AML-193 (cell line): ENCODE measurements around the gene GRK1.
"Not testable (repeated sequence)": the region's sequence is repeated elsewhere in the genome, so short reads cannot be mapped to it uniquely, and the experiment has no call there.

Source experiments
- DNase-seq, 2 experiments: peaks; one replicate each; lab custom pipeline; 2025; lab: John Stamatoyannopoulos, UW

The GRK1 gene

DNA sequence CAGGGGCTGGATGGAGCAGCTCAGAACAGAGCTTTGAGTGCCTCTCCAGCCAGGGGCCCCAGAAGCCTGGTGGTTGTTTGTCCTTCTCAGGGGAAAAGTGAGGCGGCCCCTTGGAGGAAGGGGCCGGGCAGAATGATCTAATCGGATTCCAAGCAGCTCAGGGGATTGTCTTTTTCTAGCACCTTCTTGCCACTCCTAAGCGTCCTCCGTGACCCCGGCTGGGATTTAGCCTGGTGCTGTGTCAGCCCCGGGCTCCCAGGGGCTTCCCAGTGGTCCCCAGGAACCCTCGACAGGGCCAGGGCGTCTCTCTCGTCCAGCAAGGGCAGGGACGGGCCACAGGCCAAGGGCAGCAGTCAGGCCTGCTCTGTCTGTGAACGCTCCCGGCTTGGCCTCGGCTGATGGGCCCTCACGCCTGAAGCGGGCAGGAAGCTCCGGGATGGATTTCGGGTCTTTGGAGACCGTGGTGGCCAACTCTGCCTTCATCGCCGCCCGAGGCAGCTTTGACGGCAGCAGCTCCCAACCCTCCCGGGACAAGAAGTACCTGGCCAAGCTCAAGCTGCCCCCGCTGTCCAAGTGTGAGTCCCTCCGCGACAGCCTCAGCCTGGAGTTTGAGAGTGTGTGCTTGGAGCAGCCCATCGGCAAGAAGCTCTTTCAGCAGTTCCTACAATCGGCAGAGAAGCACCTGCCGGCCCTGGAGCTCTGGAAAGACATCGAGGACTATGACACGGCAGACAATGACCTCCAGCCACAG is at the start of gene GRK1:
TSS of gene GRK1 (plus strand) at position 269 of the 751 bp plus-strand sequence. CDS start at position 437, 168 bp downstream.
- DNase-seq: no peak

DNA sequence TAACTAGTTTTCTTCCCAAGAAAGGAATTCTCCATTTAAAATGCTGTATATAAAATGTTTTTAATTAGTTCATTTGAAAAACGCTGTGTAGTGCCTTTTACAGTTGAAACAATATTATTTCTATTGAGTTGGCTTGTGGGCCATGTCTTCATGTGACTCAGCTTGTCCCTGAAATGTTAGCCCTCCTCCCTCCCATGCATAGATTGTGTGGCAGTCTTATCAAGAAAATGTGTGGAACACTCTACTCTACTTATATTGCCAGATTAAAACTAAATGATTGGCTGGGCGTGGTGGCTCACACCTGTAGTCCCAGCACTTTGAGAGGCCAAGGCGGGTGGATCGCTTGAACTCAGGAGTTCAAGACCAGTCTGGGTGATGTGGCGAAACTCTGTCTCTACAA is 49.1 kb upstream of the GRK1 start:
- DNase-seq: no peak

DNA sequence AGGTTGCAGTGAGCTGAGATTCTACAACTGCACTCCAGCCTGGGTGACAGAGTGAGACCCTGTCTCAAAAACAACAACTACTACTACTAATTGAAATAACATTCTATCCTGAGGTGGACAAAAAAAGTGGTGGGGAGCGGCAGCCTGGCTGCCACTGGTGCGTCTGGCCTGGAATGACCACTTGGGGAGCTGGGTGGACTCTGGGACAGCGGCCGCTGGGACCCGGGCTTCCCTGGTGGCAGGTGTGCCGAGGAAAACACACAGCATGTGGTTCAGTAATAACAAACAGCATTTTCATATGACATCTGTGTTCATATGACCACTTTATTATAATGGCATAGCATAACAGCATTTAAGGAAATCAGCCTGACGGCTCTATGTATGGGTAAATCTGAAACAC is 48.6 kb upstream of the GRK1 start:
- no peak for DNase-seq

DNA sequence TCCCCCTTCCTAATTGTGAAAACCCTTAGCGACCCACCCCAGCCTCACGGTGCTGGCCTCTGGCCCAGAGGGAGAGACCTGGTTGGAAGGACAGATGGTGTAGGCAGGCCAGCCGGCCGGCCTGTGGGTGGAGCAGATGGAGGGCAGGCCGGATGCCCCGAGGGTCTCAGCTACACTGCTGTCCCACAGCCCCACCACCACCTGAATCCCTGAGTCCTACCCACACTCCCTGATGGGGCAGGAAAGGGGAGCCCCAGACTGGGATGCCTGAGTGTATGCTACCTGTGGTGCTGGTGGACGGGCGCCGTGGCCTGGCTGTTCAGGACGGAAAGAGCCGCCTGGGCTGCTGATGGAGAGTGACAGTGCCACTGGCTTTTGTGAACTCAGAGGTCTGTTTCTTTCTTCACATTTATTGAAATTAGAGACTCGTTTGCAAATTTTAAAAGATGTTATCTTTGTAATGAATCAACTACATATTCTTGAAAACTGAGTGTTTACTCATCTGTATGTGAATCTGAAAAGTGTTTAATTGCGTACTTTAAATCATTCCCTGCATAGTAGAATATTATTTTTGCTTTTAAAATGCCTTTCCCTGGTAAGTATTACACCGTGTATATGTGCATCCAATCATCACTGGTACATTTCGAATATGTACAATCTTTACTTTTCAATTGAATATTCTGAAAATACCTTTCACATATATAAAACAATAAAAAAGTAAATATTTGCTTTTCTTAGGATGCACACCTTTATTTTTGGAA is 46.8 kb upstream of the GRK1 start:
- DNase-seq: no peak

DNA sequence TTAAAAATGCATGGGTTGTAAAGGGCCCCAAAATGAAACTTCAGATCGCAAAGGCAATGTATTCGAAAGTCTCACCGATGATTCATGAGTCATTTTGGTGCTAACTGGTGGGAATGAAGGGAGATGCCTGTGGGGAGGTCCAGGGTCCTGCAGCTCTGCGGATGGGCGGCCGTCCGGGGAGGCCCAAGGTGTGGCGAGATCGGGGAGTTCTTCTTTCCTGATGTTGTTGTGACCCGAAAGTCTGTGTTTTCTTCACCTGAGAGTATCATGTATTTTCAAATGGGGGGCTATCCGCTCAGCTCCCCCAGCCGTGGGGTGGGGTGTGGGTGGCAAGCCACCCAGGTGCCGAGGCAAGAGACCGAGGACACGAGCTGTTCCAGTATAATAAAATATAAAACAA is 46.0 kb upstream of the GRK1 start:
- no peak for DNase-seq

DNA sequence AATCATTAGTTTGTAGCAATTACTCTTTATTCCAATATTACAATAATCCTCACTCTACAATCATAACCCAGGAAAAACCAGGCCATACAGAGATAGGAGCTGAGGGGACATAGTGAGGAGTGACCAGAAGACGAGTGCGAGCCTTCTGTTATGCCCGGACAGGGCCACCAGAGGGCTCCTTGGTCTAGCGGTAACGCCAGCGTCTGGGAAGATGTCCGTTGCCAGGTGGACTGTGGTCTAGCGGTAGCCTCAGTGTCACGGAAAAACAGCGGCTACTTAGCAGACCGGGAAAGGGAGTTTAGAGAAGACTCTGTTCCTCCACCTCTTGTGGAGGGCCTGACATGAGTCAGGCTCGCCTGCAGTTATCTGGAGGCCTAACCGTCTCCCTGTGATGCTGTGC is 45.5 kb upstream of the GRK1 start:
- not testable (repeated sequence) for DNase-seq

DNA sequence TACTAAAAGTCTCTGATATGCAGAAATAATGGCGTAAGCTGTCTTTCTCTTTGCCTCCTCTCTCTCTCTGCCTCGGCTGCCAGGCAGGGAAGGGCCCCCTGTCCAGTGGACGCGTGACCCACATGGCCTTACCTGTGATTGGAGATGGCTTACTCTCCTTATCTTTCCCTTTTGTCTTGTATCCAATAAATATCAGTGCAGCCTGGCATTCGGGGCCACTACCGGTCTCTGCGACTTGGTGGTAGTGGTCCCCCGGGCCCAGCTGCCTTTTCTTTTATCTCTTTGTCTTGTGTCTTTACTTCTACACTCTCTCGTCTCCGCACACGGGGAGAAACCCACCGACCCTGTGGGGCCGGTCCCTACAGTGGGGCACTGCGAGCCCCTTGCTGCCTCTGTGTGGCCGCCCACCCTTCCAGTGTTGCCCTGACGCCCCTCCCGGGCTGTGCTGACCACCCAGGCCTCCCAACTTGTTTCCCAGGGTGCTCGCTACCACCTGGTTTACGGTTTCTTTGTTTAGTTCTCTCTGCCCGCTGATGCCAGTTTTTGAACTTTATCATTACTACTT is 45.0 kb upstream of the GRK1 start:
- not testable (repeated sequence) for DNase-seq

DNA sequence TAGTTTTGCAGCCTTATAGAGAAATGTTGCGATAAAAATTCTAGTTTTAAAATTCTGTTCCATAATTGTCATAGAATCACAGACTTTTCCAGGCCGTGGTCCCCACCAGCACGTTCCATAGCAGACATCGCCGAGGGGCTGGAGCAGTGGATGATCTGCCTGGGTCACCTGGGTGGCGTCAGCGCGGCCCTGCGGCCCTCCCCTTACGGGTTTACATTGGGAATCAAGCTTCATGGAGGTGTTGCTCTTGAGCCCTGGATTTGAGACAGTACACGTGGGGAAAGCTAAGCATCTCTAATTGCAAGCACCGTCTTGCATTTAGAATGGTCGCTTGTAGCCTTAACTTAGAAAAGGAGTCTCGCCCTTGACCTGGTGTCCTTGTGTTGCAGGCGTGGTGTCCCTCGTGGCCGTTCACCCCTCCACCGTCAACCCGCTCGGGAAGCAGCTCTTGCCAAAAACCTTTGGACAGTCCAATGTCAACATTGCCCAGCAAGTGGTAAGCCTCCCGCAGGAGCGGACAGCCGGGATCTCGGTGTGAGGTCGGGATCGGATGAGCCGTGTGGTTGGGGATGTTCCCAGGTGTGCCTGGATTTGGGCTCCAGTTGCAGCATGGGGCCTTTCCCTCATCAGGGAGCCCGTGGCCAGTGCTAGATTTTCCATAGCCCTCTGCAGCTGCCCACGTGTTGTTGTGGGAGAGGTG is 44.1 kb upstream of the GRK1 start:
- DNase-seq: no peak

DNA sequence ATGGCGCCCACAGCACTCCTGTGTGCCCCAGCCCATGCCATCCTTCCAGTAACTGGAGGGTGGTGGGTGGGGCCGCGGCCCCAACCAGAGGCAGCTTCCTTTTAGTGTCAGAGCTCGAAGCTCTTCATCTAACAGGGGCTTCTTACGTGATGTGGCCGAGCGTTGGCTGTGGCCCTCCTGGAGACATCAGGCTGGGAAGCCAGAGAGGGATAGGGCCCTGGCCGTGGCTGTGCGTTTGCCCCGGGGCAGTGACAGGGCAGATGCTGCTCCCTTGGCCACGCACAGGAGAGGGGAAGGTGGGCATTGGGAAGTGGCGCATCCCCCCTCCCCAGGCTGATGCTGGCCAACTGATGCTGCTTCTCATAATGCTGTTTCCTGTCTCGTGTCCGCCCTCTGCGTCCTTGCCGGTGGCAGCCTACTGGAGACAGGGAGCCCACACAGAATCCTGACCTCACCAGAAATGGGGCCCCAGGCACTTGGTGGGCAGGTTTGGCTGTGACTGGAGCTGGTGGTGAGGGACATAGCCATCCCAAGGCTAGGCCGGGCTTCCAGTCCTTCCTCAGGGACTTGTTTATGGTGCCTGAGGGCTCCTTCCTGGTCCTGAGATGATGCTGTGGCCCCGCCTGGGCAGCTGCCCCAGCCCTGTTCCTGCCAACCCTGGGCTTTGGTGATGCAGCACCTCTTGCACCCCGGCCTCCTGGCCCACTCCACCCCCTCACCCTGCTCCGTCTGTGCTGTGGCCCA is 43.4 kb upstream of the GRK1 start:
- peak in 1 of 2 experiments; percentile 12 for DNase-seq

DNA sequence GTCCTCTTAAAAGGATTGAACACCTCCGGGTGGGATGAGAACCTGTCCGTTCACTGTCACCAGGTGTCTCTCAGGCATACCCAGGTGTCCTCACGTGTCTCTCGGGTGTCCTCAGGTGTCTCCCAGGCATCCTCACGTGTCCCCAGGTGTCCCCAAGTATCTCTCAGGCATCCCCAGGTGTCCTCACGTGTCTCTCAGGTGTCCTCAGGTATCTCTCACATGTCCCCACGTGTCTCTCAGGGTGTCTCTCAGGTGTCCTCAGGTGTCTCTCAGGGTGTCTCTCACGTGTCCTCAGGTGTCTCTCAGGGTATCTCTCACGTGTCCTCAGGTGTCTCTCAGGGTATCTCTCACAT is 42.8 kb upstream of the GRK1 start:
- no peak for DNase-seq

DNA sequence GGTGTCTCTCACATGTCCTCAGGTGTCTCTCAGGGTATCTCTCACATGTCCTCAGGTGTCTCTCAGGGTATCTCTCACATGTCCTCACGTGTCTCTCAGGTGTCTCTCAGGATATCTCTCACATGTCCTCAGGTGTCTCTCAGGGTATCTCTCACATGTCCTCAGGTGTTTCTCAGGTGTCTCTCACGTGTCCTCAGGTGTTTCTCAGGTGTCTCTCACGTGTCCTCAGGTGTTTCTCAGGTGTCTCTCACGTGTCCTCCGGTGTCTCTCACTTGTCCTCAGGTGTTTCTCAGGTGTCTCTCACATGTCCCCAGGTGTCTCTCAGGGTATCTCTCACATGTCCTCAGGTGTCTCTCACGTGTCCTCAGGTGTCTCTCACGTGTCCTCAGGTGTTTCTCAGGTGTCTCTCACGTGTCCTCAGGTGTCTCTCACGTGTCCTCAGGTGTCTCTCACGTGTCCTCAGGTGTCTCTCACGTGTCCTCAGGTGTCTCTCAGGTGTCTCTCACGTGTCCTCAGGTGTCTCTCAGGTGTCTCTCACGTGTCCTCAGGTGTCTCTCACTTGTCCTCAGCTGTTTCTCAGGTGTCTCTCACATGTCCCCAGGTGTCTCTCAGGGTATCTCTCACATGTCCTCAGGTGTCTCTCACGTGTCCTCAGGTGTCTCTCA is 42.2 kb upstream of the GRK1 start:
- DNase-seq: not testable (repeated sequence)

DNA sequence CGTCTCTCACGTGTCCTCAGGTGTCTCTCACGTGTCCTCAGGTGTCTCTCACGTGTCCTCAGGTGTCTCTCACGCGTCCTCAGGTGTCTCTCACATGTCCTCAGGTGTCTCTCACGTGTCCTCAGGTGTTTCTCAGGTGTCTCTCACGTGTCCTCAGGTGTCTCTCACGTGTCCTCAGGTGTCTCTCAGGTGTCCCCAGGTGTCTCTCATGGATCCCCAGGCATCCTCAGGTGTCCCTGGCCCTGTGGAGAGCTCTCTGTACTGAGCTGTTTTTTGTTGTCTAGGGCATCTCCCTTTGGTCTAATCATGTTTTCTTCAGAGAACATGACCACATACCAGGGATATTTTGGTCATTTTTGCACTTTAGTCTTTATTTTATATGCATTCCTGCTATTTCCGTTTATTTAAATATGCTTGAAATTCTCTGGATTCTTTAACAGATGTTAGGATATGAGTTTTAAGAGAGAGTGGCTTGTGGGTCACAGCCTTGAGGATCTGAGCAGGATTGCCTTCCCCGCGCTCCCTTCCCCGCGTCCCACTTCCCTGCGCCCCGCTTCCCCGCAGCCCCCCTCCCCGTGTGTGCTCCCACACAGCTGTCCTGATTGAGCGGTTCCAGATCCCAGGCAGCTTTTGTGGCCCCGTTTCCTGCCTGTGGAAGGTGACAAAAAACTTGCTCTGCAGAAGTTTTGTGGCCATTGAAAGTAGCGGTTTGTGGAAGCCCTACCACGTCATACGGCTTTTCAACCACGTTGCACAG is 40.9 kb upstream of the GRK1 start:
- peak in 1 of 2 experiments; percentile 14 for DNase-seq

DNA sequence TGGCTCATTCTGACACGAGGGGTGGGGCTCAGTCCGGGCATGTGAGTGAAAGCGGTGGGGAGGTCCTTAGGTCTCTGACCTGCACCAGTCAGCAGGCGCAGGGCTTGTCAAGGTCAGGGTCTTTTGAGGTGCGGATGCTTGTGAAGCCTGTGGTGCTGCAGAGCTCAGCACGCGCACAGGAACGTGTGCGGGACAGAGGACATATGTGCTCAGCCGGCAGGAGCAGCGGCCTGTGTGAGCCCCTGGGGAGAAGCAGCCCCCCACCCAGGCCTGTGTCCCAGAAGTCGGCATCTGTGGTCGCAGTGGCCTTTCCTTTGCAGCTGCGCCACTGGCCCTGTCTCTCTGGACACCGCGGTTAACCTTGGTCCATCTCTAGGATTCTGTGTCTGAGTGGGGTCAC is 39.9 kb upstream of the GRK1 start:
- no peak for DNase-seq

DNA sequence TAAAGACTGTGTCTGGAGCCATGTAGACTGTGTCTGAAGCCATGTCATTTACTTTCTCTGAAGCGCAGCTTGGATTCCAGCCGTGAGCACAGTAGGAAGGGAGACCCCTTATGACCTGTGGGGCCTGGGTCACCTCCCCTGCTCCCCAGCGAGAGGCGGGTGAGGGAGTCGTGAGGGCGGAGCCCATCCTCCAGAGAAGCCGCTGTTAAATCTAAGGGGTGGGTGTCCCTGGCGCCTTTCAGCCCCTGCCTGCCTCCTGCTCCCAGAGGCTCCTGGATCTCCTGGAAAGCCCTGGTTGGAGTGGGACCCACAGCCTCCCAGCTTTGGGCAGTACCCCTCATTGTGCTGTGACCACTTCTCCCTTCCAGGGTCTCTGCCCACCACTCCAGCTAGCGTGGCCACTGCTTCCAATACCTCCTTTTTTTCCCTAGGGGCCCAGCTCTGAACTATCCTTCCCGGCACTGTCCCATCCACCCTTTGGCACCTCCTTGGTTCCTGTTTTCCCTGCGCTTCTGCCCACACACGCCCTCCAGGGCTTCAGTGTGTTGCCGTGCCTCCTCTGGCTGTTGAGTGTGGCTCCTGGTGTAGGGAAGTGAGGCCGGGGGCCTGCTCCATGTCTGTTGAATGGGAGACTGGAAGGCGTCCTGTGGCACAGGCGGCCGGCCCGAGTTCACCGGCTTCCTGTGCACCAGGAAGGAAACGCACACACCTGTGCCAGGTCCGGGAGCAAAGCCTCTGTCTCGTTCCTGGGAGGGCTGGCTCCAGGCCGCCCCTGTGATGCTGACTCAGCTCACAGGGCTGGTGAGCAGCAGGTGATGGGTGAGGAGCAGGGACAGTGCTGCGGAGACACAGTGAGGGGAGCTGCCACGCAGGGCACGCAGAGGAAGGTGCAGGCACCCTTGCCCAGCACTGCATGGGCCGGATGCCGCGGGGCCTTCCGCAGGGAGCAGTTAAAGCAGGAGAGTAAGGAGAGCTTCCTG is 38.4 kb upstream of the GRK1 start:
- no peak for DNase-seq

DNA sequence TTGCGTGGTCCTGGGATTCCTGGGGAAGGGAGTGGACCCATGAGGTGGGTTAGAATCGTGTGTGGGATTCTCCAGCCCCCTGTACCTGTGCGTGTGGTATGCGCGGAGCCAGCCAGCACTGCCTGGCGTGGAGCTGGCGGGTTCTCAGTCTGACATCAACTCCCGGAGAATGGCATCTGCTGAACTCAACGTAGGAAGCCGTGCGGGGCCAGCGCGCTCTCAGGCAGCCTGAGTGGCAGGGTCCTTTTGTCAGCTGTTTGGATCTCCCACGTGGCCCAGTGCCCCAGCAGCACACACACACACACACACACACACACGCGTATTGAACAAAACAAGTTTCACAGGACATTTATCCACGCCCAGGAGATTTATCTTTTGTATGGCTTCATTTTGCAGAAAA is 37.2 kb upstream of the GRK1 start:
- no peak for DNase-seq

DNA sequence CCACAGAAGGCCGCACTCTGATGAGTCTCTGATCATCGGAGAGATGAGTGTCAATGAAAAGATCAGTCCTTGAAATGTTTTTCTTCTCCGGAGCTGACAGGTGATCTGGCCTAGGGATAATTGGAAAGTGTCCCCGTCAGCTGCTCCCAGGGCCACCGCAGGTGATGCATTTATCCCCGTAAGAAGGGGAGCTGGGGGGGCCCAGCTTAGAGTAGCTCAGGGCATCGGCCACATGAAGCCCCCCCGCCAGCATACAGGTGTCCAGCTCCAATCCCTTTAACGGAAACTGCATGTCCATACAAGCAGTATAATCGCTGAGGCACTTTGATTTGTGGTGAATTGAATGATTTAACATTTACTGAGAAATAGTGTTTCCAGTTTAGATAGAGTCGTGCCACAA is 36.7 kb upstream of the GRK1 start:
- DNase-seq: no peak

DNA sequence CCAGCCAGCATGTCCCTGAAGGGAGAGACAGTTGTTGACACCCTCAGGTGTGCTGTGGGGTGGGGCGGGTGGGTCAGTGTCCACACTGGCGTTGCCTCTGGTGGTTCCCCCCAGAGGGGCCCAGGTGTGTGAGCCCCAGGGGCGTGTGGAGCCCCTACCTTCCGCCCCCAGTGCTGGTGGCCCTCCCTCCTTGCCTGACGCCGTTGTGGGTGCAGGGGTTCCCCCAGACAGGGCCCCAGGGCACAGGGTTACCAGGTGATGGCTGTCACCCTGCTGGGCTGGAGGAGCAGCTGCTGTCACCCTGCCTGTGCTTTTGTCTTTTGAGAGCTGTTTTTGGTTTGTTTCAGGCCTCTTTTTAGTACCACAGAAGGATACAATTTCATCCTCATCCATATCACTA is 36.2 kb upstream of the GRK1 start:
- no peak for DNase-seq

DNA sequence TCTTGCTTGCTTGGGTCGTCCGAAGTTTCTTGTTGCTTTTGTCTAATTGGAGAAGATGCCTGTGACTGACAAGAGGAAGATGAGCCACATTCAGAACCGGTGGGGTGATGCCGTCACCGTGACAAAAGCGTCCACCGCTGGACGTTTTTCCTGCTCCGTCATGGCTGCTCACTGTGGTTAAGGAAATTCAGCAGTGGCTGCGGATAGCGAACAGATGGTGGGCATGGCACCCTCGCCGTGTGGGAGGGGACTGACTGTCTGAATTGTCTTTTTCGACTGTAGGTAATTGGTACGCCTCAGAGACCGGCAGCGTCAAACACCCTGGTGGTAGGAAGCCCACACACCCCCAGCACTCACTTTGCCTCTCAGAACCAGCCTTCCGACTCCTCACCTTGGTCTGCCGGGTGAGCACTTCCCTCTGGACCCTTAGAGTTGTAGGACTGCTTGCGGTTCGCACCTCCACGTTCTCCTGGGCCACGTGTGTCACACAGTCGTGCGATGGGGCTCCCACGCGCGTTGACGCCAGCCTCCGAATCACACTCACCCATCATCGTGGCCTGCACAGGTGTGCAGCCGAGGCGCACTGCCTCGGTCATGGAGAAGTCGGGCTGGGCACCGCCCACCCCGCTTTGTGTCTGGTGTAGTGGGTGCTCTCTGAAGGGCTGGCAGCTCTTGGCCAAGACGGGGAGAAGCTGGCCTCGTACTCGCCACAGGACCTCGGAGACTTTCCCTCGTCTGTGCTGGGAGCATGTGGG is 35.5 kb upstream of the GRK1 start:
- DNase-seq: no peak
